Measurements from ENCODE around the gene KLHL29. TPM values are rescaled to one million over a fixed set of nuclear protein-coding genes. Genes with fewer than 3 reads are reported as not detected.

Gene KLHL29
- total and polyA plus RNA-seq, 2 of the 13 experiments (the other 11 are each of a cell fraction or from before 2014, with no cell fraction given), result 0.01 TPM; not detected in 1

DNA sequence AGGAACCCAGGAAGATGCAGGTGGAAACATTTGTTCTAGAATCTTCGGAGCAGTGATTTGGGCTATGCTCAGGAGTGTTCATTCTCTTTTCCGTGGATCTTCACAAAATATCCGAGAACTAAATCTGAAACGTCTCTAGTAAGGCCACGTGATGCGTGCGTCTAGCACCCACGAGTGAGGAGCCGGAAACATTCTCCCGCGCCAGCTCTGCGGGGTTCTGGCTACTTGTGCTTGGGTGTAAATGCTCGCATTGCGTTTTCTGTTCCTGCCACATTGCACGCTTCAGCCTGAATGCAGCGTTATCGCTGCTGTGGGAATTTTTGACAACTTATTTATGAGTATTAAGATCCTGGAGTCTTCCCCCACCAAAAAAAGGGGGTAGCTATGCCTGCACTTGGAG, 71.4 kb downstream of the KLHL29 start:
- Histone ChIP-seq H2AFZ (ENCODE audit: low read length) (no peak overlapping the region), H3K79me2 (ENCODE audit: insufficient read depth, low read length) (no peaks in the 10 kb centered on the region), H3K4me3 (replicated peaks in 1 of 3; ENCODE audit: insufficient read depth in 1 of 3, low read depth in 2 of 3, low read length in 3 of 3) (no peak overlapping the region), H3K27me3 (ENCODE audit: control insufficient read depth in 1 of 2, insufficient read depth in 2 of 2, low read length in 2 of 2) (peaks cover 1 to 9% of the 10 kb centered on the region in 2 experiments; a peak in 2 of 5 replicates), H3K4me1 (ENCODE audit: insufficient read depth, low read length) (no peaks in the 10 kb centered on the region), H3K9me3 (ENCODE audit: low read length) (no peaks in the 10 kb centered on the region), H3K4me2 (ENCODE audit: low read depth, low read length) (no peak overlapping the region), H3K9ac (ENCODE audit: insufficient read depth, low read depth, low read length) (no peak overlapping the region), H3K27ac (ENCODE audit: extremely low read length, insufficient read depth, low read length) (no peak overlapping the region), H3K36me3 (replicated peaks in 1 of 2; ENCODE audit: control insufficient read depth in 1 of 2, insufficient read depth in 2 of 2, low read length in 2 of 2) (no peaks in the 10 kb centered on the region), H4K20me1 (ENCODE audit: insufficient read depth, low read length) (no peaks in the 10 kb centered on the region)
- TF ChIP-seq ZNF652 (CRISPR knock-in tag; IDR thresholded peaks at IDR 0.05; ENCODE audit: borderline replicate concordance, low read depth), result no peak
- no peak for TF ChIP-seq CTCF (CRISPR knock-in tag; IDR thresholded peaks at IDR 0.05)
- TF ChIP-seq ZNF747 (CRISPR knock-in tag; IDR thresholded peaks at IDR 0.05; ENCODE audit: borderline replicate concordance), result no peak
- no peak for TF ChIP-seq TEAD3 (CRISPR knock-in tag; optimal IDR thresholded peaks at IDR 0.05; ENCODE audit: borderline replicate concordance)
- TF ChIP-seq FOSL2 (CRISPR knock-in tag; IDR thresholded peaks at IDR 0.05), result no peak
- TF ChIP-seq HES4 (CRISPR knock-in tag; IDR thresholded peaks at IDR 0.05; ENCODE audit: borderline replicate concordance), result no peak
- no peak for TF ChIP-seq TCF7 (IDR thresholded peaks at IDR 0.05; ENCODE audit: low read depth)
- no peak for TF ChIP-seq ZNF205 (CRISPR knock-in tag; IDR thresholded peaks at IDR 0.05)
- no peak for ATAC-seq
- ChIA-PET POLR2A (no interaction called here), CTCF (ENCODE audit: low intra/inter-chr PET ratio, low total read pairs) (no interaction called here)
- 78% methylated on average over 17 of the region's 17 CpGs for WGBS (ENCODE audit: low lambda C conversion rate)
- DNase-seq (ENCODE audit: low spot score), result no peak
- FAIRE-seq, result no peak
- BruUV-seq (replicated peaks), result no TSS peak
- in situ Hi-C loops (cut with HindIII; ENCODE audit: extremely low pct_ligation_motif_present, low pct_unique_long_range_greater_than_20kb), result no loop called here
- intact Hi-C loops (cut with micrococcal nuclease; ENCODE audit: unreplicated experiment), result no loop called here

All from HepG2 (cell line).